Measurements from ENCODE around the gene LRRC36. TPM values are rescaled to one million over a fixed set of nuclear protein-coding genes. Genes with fewer than 3 reads are reported as not detected.

The LRRC36 gene
- total and polyA plus RNA-seq, 4 donors: 2.1 to 103 (median 16.6) TPM

- TF ChIP-seq CTCF (IDR thresholded peaks at IDR 0.05; ENCODE audit: control extremely low read depth, extremely low read depth): no peak
- ATAC-seq (ENCODE audit: insufficient read depth, low FRiP score) (peak; percentile 55), DNase-seq (peak in 2 of 3 donors; percentile 64 to 66)
- peaks cover 0 to 21% (median 0%) of the 10 kb centered on the region in 5 donors for H3K4me1 ChIP-seq (ENCODE audit: control insufficient read depth in 5 of 5, insufficient read depth in 5 of 5, low read length in 5 of 5)
- peak within 1 kb of the TSS; percentile 18 for H3K4me3 ChIP-seq
- H3K27me3 ChIP-seq (ENCODE audit: control insufficient read depth in 3 of 3, insufficient read depth in 3 of 3, low read length in 2 of 3): peaks cover 0 to 10% (median 7%) of the 10 kb centered on the region in 3 donors
- no peaks in the 10 kb centered on the region for H3K9me3 ChIP-seq (ENCODE audit: control insufficient read depth in 4 of 4, insufficient read depth in 3 of 4, low read length in 3 of 4)
- peaks cover 0 to 3% (median 0%) of the 10 kb centered on the region in 4 donors for H3K36me3 ChIP-seq (ENCODE audit: control insufficient read depth in 4 of 4, insufficient read depth in 4 of 4, low read length in 4 of 4)
- H3K27ac ChIP-seq (ENCODE audit: low read depth in 1 of 2, low read length in 1 of 2): peak within 1 kb of the TSS in 1 of 2 donors; percentile 30
- 1 to 2% methylated on average over 69 to 87 of the region's 87 CpGs for WGBS, 2 donors
- peak within 1 kb of the TSS in 1 of 2 donors; percentile 46 for H3K9ac ChIP-seq (ENCODE audit: insufficient read depth in 1 of 2, low read length in 2 of 2)
These were observed 104.6 kb downstream of the LRRC36 start, which contains the start of gene HSD11B2 for GRCh38 chr16:67430977-67431774. Gene HSD11B2 (plus strand): TSS chr16:67431121. CDS start chr16:67431249, 128 bp downstream.

DNA sequence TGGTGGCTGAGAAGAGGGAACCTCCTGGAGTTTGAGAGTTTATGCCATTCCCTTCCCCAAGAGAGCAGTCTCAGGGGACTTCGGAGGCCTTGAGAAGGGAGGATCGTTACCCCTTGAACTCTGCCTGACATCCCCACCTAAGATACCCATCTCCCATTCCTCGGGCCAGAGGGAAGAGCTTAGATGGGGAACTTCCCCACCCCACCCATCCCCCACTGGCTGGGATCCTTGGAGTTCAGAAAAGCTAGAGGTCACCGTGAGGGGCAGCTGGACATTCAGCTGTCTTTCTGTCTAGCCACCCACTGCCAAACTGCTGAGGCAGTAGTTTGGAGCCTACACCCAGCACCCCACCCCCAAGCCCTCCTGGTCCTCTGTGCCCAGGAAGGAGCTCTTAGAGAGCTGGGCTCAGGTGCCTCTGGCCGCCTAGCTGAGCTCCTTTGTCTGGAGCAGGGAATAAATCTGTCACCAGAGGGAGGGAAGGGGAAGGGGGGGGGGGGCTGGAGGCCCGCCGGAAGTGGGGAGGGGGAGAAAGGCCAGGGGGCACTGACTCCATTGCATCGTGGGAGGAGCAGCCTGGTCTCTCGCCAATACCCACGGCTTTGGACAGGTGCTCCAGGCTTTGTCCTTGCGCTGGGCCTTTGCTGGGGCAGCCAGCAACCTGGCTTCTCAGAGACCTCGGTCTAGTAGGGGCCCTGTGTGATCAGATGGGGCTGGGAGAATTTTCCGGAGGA is 105.3 kb downstream of the LRRC36 start:
- H3K4me1 ChIP-seq (ENCODE audit: control insufficient read depth in 5 of 5, insufficient read depth in 5 of 5, low read length in 5 of 5): peaks cover 0 to 21% (median 0%) of the 10 kb centered on the region in 5 donors
- H3K4me3 ChIP-seq: no peak overlapping the region
- no peaks in the 10 kb centered on the region for H3K9me3 ChIP-seq (ENCODE audit: control insufficient read depth in 4 of 4, insufficient read depth in 3 of 4, low read length in 3 of 4)
- no peak overlapping the region for H3K27ac ChIP-seq (ENCODE audit: low read depth in 1 of 2, low read length in 1 of 2)
- H3K27me3 ChIP-seq (ENCODE audit: control insufficient read depth in 3 of 3, insufficient read depth in 3 of 3, low read length in 2 of 3): peaks cover 0 to 10% (median 7%) of the 10 kb centered on the region in 3 donors
- no peak for ATAC-seq (ENCODE audit: insufficient read depth, low FRiP score)
- no peak for TF ChIP-seq CTCF (IDR thresholded peaks at IDR 0.05; ENCODE audit: control extremely low read depth, extremely low read depth)
- DNase-seq: peak in 2 of 3 donors; percentile 53 to 61
- 32 to 33% methylated on average over 13 of the region's 13 CpGs for WGBS, 2 donors
- H3K36me3 ChIP-seq (ENCODE audit: control insufficient read depth in 4 of 4, insufficient read depth in 4 of 4, low read length in 4 of 4): peaks cover 0 to 9% (median under 1%) of the 10 kb centered on the region in 4 donors
- H3K9ac ChIP-seq (ENCODE audit: insufficient read depth in 1 of 2, low read length in 2 of 2): peak overlapping the region; percentile 20 to 46

GRCh38 chr16:67432506-67432890 is 105.9 kb downstream of the LRRC36 start:
- ATAC-seq (ENCODE audit: insufficient read depth, low FRiP score): no peak
- H3K9me3 ChIP-seq (ENCODE audit: control insufficient read depth in 4 of 4, insufficient read depth in 3 of 4, low read length in 3 of 4): no peaks in the 10 kb centered on the region
- DNase-seq: no peak
- H3K27me3 ChIP-seq (ENCODE audit: control insufficient read depth in 3 of 3, insufficient read depth in 3 of 3, low read length in 2 of 3): peaks cover 0 to 10% (median 7%) of the 10 kb centered on the region in 3 donors
- peaks cover 0 to 14% (median 3%) of the 10 kb centered on the region in 4 donors for H3K36me3 ChIP-seq (ENCODE audit: control insufficient read depth in 4 of 4, insufficient read depth in 4 of 4, low read length in 4 of 4)
- 52 to 60% methylated on average over 5 of the region's 5 CpGs for WGBS, 2 donors
- no peak for TF ChIP-seq CTCF (IDR thresholded peaks at IDR 0.05; ENCODE audit: control extremely low read depth, extremely low read depth)
- H3K27ac ChIP-seq (ENCODE audit: low read depth in 1 of 2, low read length in 1 of 2): no peak overlapping the region
- peaks cover 0 to 21% (median 0%) of the 10 kb centered on the region in 5 donors for H3K4me1 ChIP-seq (ENCODE audit: control insufficient read depth in 5 of 5, insufficient read depth in 5 of 5, low read length in 5 of 5)
- no peak overlapping the region for H3K4me3 ChIP-seq
- peak overlapping the region in 1 of 2 donors; percentile 20 for H3K9ac ChIP-seq (ENCODE audit: insufficient read depth in 1 of 2, low read length in 2 of 2)
